Naive thymus-derived CD4-positive, alpha-beta T cell (primary cell): ENCODE data around the gene PRDM16. TPM values are rescaled to one million over a fixed set of nuclear protein-coding genes. Genes with fewer than 3 reads are reported as not detected.

Experiments
- ATAC-seq: fragments of 150-1000 bp; cut with Tn5 transposase; 2 replicates; pipeline ENCODE4 v1.10.0; 2021; ENCODE audit warnings: mild to moderate bottlenecking, moderate library complexity
- CTCF ChIA-PET: fragments of 350-600 bp; sonication (Branson Sonifier 250); formaldehyde crosslinking; loops from one replicate; lab custom pipeline; 2021; ENCODE audit warnings: antibody characterized with exemption; lab: Charles Lee
- POLR2A ChIA-PET: fragments of 350-600 bp; sonication (Branson Sonifier 250); formaldehyde crosslinking; loops from one replicate; lab custom pipeline; 2021; ENCODE audit warnings: antibody characterized with exemption, inconsistent platforms; lab: Charles Lee
- DNase-seq, 9 donors: peaks; one replicate each; pipeline versions ENCODE4 v3.0.0 to v3.0.0-alpha.2; 2020 to 2022; ENCODE audit warnings: mixed read lengths in 1 of 9
- H3K27ac ChIP-seq: one replicate; pipeline ENCODE4 v1.7.0; 2013; ENCODE audit warnings: mild to moderate bottlenecking, low read depth, low read length, moderate library complexity
- H3K27me3 ChIP-seq, 2 donors: one replicate each; pipeline ENCODE4 v1.7.0; 2013; ENCODE audit warnings: low read length in 2 of 2, mild to moderate bottlenecking in 2 of 2, moderate library complexity in 2 of 2; ENCODE audit not compliant: control insufficient read depth in 2 of 2, insufficient read depth in 2 of 2
- H3K36me3 ChIP-seq, 3 experiments: 1 replicate in 2 of 3; 2 replicates in 1 of 3; pipeline ENCODE4 v1.7.0; 2013; ENCODE audit warnings: low read length in 3 of 3, mild to moderate bottlenecking in 3 of 3, moderate library complexity in 1 of 3; ENCODE audit not compliant: insufficient read depth in 3 of 3, control insufficient read depth in 2 of 3
- H3K4me1 ChIP-seq, 2 donors: one replicate each; pipeline ENCODE4 v1.7.0; 2013; ENCODE audit warnings: low read length in 2 of 2, mild to moderate bottlenecking in 2 of 2, moderate library complexity in 1 of 2; ENCODE audit not compliant: control insufficient read depth in 2 of 2, insufficient read depth in 2 of 2
- H3K4me3 ChIP-seq: 2 replicates; pipeline ENCODE4 v1.7.0; 2013; ENCODE audit warnings: mild to moderate bottlenecking, low read length
- H3K9me3 ChIP-seq, 3 experiments: 1 replicate in 2 of 3; 2 replicates in 1 of 3; pipeline ENCODE4 v1.7.0; 2013; ENCODE audit warnings: low read length in 3 of 3; ENCODE audit not compliant: control insufficient read depth in 2 of 3
- H3K27ac Mint-ChIP-seq, 9 donors: one replicate each; pipeline ENCODE4 v1.8.0; 2020 to 2022; ENCODE audit warnings: mixed read lengths in 9 of 9, mild to moderate bottlenecking in 8 of 9, moderate library complexity in 5 of 9, inconsistent platforms in 2 of 9
- H3K27me3 Mint-ChIP-seq, 5 donors: one replicate each; pipeline ENCODE4 v1.8.0; 2021 to 2022; ENCODE audit warnings: mixed read lengths in 5 of 5, mild to moderate bottlenecking in 1 of 5
- H3K36me3 Mint-ChIP-seq, 5 donors: one replicate each; pipeline ENCODE4 v1.8.0; 2020 to 2022; ENCODE audit warnings: mixed read lengths in 5 of 5, mild to moderate bottlenecking in 3 of 5, inconsistent platforms in 1 of 5
- H3K4me1 Mint-ChIP-seq, 7 donors: one replicate each; pipeline ENCODE4 v1.8.0; 2020 to 2022; ENCODE audit warnings: mixed read lengths in 7 of 7, mild to moderate bottlenecking in 3 of 7, inconsistent platforms in 1 of 7
- H3K4me3 Mint-ChIP-seq, 10 donors: one replicate each; pipeline ENCODE4 v1.8.0; 2020 to 2022; ENCODE audit warnings: mild to moderate bottlenecking in 10 of 10, mixed read lengths in 10 of 10, moderate library complexity in 6 of 10, inconsistent platforms in 2 of 10
- H3K9me3 Mint-ChIP-seq, 11 donors: one replicate each; pipeline ENCODE4 v1.8.0; 2020 to 2022; ENCODE audit warnings: mixed read lengths in 11 of 11, mild to moderate bottlenecking in 4 of 11, inconsistent platforms in 1 of 11, moderate library complexity in 1 of 11
- intact Hi-C, 2 donors: fragments of 100-400 bp; cut with micrococcal nuclease; formaldehyde crosslinking; loops; one replicate each; pipeline ENCODE4 v1.15.1; 2023
- polyA plus RNA-seq, 2 donors: library from polyadenylated mRNA; unstranded; fragments of 300-500 nt; fragmentation: Illumina TruSeq; gene quantifications; one replicate each; pipeline ENCODE4 v1.2.3, GENCODE V29; 2021
- total RNA-seq, 6 experiments: library from RNA in 5 of 6; stranded (reverse) in 5 of 6; gene quantifications; 1 replicate in 5 of 6; 2 replicates in 1 of 6; pipeline ENCODE4 v1.2.3 and lab custom pipeline; 2021 to 2026

Gene PRDM16
- total and polyA plus RNA-seq, 7 experiments from 2014 or later = 0.05 to 0.61 (median 0.36) TPM; not detected in 2

DNA sequence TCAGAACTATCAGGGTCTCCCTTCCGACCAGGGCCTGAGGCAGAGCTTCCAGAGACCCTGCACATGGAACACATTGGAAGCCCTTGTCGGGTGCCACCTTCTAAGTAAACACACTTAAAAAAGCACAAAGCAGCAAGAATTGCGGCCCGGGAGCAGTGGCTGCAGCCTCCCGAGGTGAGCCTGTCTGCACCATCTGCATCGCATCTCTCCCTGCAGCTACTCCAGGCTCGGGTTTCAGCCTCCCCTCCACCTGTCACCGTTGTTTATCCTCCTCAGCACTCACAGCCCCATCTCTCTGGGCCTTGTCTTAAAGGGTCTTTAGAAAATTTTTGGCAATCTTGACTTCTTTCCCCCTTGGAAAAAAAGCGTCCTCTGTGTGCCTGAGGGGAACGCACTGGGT, 290.3 kb downstream of the PRDM16 start:
- Mint-ChIP-seq H3K4me1 (no peaks in the 10 kb centered on the region), H3K9me3 (peaks cover 0 to 3% (median 0%) of the 10 kb centered on the region in 11 donors), H3K36me3 (no peaks in the 10 kb centered on the region), H3K27me3 (peaks cover 0 to 35% (median 16%) of the 10 kb centered on the region in 5 donors), H3K4me3 (no peak overlapping the region), H3K27ac (no peak overlapping the region)
- ChIA-PET CTCF (no interaction called here), POLR2A (no interaction called here)
- no peak for DNase-seq
- intact Hi-C loops = no loop called here
- no peak for ATAC-seq
- Histone ChIP-seq H3K4me3 (no peak overlapping the region), H3K27ac (no peak overlapping the region), H3K4me1 (no peaks in the 10 kb centered on the region), H3K36me3 (no peaks in the 10 kb centered on the region), H3K27me3 (no peaks in the 10 kb centered on the region), H3K9me3 (no peaks in the 10 kb centered on the region)

DNA sequence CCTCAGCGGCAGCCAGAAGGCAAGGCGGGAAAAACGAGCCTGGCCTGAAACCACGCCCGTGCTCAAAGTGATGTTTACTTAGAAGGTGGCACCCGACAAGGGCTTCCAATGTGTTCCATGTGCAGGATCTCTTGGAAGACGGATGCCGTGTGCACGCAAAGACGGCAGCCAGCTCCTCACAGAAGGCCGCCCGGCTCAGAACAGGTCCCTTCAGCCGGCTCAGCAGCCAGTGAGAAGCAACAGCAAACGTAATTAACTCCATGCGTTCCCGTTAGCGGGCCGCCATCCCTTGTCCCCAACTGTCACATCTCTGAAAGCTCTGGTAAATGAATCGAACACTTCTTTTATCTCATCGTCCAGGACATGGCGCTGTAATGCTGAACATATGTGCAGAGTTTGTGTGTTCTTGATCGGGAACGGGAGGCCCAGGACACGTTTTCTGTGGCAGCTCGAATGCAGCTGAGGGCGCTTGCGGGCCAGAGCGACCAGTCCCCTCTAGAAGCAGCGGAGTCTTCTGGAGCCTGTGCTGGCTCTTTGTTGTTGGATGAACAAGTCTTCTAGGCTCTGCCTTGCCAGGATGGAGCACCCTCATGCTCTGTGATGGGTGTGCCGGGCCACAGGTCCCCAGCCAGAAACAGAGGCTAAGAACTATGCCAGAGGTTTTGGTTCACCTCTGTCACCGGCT, 290.9 kb downstream of the PRDM16 start:
- ChIA-PET CTCF (no interaction called here), POLR2A (no interaction called here)
- H3K9me3 ChIP-seq = no peaks in the 10 kb centered on the region
- intact Hi-C loops = no loop called here
- DNase-seq (no peak), ATAC-seq (no peak)
- H3K36me3 Mint-ChIP-seq = no peaks in the 10 kb centered on the region
- no peaks in the 10 kb centered on the region for H3K4me1 Mint-ChIP-seq
- no peak overlapping the region for H3K4me3 ChIP-seq
- H3K27ac Mint-ChIP-seq = no peak overlapping the region
- peaks cover 0 to 3% (median 0%) of the 10 kb centered on the region in 11 donors for H3K9me3 Mint-ChIP-seq
- peaks cover 0 to 36% (median 11%) of the 10 kb centered on the region in 5 donors for H3K27me3 Mint-ChIP-seq
- H3K4me3 Mint-ChIP-seq = no peak overlapping the region
- H3K27ac ChIP-seq = no peak overlapping the region
- no peaks in the 10 kb centered on the region for H3K27me3 ChIP-seq
- H3K36me3 ChIP-seq = no peaks in the 10 kb centered on the region
- H3K4me1 ChIP-seq = no peaks in the 10 kb centered on the region

- POLR2A ChIA-PET = no interaction called here
- Mint-ChIP-seq H3K4me1 (no peaks in the 10 kb centered on the region), H3K27me3 (peaks cover 0 to 32% (median 13%) of the 10 kb centered on the region in 5 donors), H3K4me3 (no peak overlapping the region), H3K27ac (no peak overlapping the region), H3K9me3 (peaks cover 0 to 3% (median 0%) of the 10 kb centered on the region in 11 donors), H3K36me3 (no peaks in the 10 kb centered on the region)
- no peaks in the 10 kb centered on the region for H3K27me3 ChIP-seq
- no peak for DNase-seq
- no peaks in the 10 kb centered on the region for H3K36me3 ChIP-seq
- CTCF ChIA-PET = no interaction called here
- no peak overlapping the region for H3K4me3 ChIP-seq
- no peaks in the 10 kb centered on the region for H3K4me1 ChIP-seq
- H3K9me3 ChIP-seq = no peaks in the 10 kb centered on the region
- no peak overlapping the region for H3K27ac ChIP-seq
- no peak for ATAC-seq
- intact Hi-C loops = no loop called here
These were observed 291.7 kb downstream of the PRDM16 start for GRCh38 chr1:3360646-3361257.

GRCh38 chr1:3363023-3363422, 294.0 kb downstream of the PRDM16 start:
- POLR2A ChIA-PET = no interaction called here

GRCh38 chr1:3363756-3364155, 294.8 kb downstream of the PRDM16 start:
- ATAC-seq = no peak
- no peak for DNase-seq
- no peaks in the 10 kb centered on the region for H3K36me3 ChIP-seq
- Mint-ChIP-seq H3K4me3 (peak overlapping the region in 1 of 10 donors; percentile 56), H3K27ac (no peak overlapping the region), H3K4me1 (no peaks in the 10 kb centered on the region), H3K9me3 (peaks cover 0 to 3% (median 0%) of the 10 kb centered on the region in 11 donors), H3K36me3 (no peaks in the 10 kb centered on the region), H3K27me3 (peaks cover 0 to 24% (median 16%) of the 10 kb centered on the region in 5 donors)
- H3K4me1 ChIP-seq = no peaks in the 10 kb centered on the region
- POLR2A ChIA-PET = no interaction called here
- no peaks in the 10 kb centered on the region for H3K9me3 ChIP-seq
- intact Hi-C loops = no loop called here
- CTCF ChIA-PET = no interaction called here
- H3K4me3 ChIP-seq = no peak overlapping the region
- no peak overlapping the region for H3K27ac ChIP-seq
- H3K27me3 ChIP-seq = no peaks in the 10 kb centered on the region

More at GRCh38 chr1:3363023-3363422, 294.0 kb downstream of the PRDM16 start:
- no peaks in the 10 kb centered on the region for H3K36me3 Mint-ChIP-seq
- H3K27ac ChIP-seq = no peak overlapping the region
- no peaks in the 10 kb centered on the region for H3K9me3 ChIP-seq
- no peak overlapping the region for H3K27ac Mint-ChIP-seq
- H3K4me3 ChIP-seq = no peak overlapping the region
- ATAC-seq (no peak), DNase-seq (no peak)
- CTCF ChIA-PET = no interaction called here
- H3K27me3 ChIP-seq = no peaks in the 10 kb centered on the region
- peaks cover 0 to 26% (median 16%) of the 10 kb centered on the region in 5 donors for H3K27me3 Mint-ChIP-seq
- H3K4me3 Mint-ChIP-seq = no peak overlapping the region
- H3K9me3 Mint-ChIP-seq = peaks cover 0 to 3% (median 0%) of the 10 kb centered on the region in 11 donors
- H3K4me1 ChIP-seq = no peaks in the 10 kb centered on the region
- H3K4me1 Mint-ChIP-seq = no peaks in the 10 kb centered on the region
- intact Hi-C loops = no loop called here
- H3K36me3 ChIP-seq = no peaks in the 10 kb centered on the region

DNA sequence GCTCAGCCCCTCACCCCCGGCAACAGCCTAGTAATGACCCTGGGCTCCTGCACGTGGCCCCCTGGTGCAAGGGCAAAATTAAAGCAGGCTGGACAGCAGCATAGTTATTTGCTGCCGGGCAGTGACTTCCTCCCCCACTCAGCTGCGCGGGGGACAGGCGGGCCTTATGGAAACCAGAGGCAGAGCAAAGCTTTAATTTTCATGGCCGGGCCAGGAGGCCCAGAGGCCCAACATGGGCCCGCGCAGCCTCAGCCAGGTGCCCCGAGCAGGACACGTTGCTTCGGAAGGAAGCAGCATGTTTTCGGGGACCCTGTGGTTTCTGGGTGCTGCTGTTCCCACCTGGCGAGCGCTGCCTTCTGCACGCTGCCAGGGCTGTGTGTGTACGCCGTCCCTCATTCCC, 295.5 kb downstream of the PRDM16 start:
- no peak overlapping the region for H3K4me3 ChIP-seq
- no peak for DNase-seq
- Mint-ChIP-seq H3K4me3 (no peak overlapping the region), H3K36me3 (no peaks in the 10 kb centered on the region), H3K4me1 (no peaks in the 10 kb centered on the region), H3K27ac (no peak overlapping the region), H3K27me3 (peaks cover 0 to 22% (median 16%) of the 10 kb centered on the region in 5 donors), H3K9me3 (no peaks in the 10 kb centered on the region)
- ATAC-seq = no peak
- intact Hi-C loops = no loop called here
- H3K27me3 ChIP-seq = no peaks in the 10 kb centered on the region
- CTCF ChIA-PET = no interaction called here
- no peaks in the 10 kb centered on the region for H3K9me3 ChIP-seq
- H3K27ac ChIP-seq = no peak overlapping the region
- H3K36me3 ChIP-seq = no peaks in the 10 kb centered on the region
- POLR2A ChIA-PET = no interaction called here
- no peaks in the 10 kb centered on the region for H3K4me1 ChIP-seq

DNA sequence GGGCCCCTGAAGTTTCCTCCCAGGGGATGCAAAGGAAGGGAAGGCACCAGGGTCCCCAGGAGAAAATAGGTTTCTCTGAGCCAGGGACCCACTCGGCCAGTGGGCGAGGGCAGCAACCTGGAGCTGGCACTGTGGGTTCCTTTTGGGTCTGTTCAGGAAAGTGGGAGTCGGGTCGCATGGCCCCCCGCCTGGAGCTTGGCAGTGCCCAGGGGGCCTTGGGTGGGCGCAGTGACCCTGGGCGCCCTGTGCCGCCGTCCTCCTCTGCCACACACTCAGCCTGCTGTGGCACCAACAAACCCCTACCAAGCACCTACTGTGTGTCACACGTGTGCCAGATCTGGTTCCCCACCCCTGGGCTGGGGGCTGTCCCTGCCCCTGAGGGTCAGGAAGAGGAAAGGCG, 296.0 kb downstream of the PRDM16 start:
- H3K36me3 ChIP-seq = no peaks in the 10 kb centered on the region
- no peaks in the 10 kb centered on the region for H3K36me3 Mint-ChIP-seq
- no peak overlapping the region for H3K27ac Mint-ChIP-seq
- no peak overlapping the region for H3K4me3 Mint-ChIP-seq
- H3K9me3 ChIP-seq = no peaks in the 10 kb centered on the region
- ATAC-seq = no peak
- H3K27me3 ChIP-seq = no peaks in the 10 kb centered on the region
- no peak for DNase-seq
- no peaks in the 10 kb centered on the region for H3K4me1 Mint-ChIP-seq
- intact Hi-C loops = no loop called here
- no peak overlapping the region for H3K27ac ChIP-seq
- H3K4me3 ChIP-seq = no peak overlapping the region
- POLR2A ChIA-PET = no interaction called here
- no peaks in the 10 kb centered on the region for H3K9me3 Mint-ChIP-seq
- CTCF ChIA-PET = interaction anchor here (0.6 kb wide), 1 partner anchor 227 kb away, joined by 3 read pairs; no protein-coding TSS in a partner anchor
- H3K27me3 Mint-ChIP-seq = peaks cover 1 to 22% (median 16%) of the 10 kb centered on the region in 5 donors
- no peaks in the 10 kb centered on the region for H3K4me1 ChIP-seq
